Hematopoietic multipotent progenitor cell treated with erythropoietin and hydrocortisone succinate and interleukin-3 and kit ligand, for 6 days (in vitro differentiated cells): Measurements from ENCODE around the gene ARID4B.
"Not testable (repeated sequence)": the region's sequence is repeated elsewhere in the genome, so short reads cannot be mapped to it uniquely, and the experiment has no call there.

Experiments used
- DNase-seq: peaks from one replicate; pipeline ENCODE4 v3.0.0-alpha.2; 2015

The ARID4B gene

DNA sequence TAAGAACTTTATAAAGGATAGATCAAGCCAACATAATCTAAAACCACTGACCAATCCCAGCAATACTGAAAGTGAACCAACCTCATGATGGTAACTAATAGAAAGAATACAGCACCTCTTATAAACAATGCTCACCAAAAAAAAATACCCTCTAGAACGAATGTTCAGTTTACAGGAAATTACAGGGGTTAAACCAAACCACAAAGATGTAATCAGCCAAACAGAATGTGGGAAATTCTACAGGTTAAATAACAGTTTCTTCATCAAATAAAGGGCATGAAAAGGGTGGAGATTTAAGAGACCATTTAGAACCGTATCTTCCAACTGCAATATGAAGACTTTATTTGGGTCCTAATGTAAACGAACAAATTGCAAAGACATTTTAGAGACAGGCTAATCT, 30.4 kb downstream of the ARID4B start:
- DNase-seq = peak; percentile 52

DNA sequence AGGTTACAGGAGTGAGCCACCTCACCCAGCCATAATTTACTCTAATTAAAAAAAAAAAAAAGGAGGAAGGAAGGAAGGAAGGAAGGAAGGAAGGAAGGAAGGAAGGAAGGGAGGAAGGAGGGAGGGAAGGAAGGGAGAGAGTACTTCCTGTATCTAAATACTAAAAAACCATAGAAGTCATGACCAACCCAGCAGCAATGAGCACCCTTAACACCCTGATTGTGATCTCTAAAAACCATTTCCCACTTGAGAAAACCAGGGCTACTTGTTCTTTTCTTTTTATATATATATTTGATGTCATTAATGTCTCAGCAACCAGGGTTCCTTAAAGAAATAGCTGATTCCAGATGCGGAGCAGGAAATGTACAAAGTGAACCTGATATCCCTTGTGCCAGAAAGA, 31.2 kb downstream of the ARID4B start:
- no peak for DNase-seq

GRCh38 chr1:235295902-235296350, 32.1 kb downstream of the ARID4B start:
- no peak for DNase-seq

- no peak for DNase-seq
Measured at GRCh38 chr1:235293322-235293942, 34.5 kb downstream of the ARID4B start.

DNA sequence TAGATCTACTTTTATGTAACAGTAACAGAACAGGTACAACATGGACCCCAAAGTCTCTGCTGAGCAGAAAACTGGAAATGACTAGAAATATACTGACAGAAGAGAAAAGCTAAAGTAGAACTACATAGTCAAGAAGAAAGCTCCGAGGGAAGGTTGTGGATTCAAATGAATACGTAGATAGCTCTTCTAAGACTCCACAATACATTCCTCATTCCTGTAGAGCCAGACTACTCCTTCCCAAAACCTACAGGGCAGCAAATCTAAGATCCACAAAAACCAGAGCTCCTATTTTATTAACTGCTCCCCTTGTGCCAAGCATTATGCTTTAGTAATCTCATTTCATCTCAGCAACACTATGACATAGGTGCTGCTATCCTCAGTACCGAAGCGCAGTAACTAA, 35.2 kb downstream of the ARID4B start:
- DNase-seq = no peak

- DNase-seq = no peak
Measured at GRCh38 chr1:235291599-235292091, 36.3 kb downstream of the ARID4B start.

- no peak for DNase-seq
Measured at GRCh38 chr1:235290740-235291502, 37.1 kb downstream of the ARID4B start.

- peak; percentile 50 for DNase-seq
Measured at GRCh38 chr1:235289859-235290739, 37.9 kb downstream of the ARID4B start.

DNA sequence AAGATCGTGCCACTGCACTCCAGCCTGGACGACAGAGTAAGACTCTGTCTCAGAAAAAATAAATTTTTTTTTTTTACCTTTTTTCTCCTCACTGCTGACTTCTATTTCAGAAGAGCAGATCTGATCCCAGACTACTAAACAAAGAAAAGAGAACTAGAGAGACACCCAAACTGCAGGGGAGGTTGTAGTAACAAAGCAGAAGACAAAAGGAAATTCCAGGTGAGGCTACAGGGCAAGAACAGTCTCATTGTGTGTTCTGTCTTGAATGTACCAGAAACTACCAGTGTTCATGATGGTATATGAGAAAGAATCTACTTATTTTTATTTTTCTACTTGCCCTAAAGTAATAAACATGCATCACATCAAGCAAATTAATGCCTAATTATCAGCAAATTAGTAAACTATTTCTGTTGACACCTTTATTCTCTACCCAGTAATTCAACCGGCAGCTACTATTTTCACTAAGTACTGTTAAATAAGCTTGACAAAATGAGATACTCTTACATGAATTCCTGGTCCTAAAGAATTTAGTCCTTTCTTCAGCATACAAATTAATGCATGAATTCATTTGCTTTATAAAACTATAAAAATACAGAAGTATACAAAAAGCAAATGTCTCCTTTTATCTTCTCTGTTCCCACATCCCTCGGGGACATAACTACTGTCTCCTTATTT, 40.6 kb downstream of the ARID4B start:
- no peak for DNase-seq

DNA sequence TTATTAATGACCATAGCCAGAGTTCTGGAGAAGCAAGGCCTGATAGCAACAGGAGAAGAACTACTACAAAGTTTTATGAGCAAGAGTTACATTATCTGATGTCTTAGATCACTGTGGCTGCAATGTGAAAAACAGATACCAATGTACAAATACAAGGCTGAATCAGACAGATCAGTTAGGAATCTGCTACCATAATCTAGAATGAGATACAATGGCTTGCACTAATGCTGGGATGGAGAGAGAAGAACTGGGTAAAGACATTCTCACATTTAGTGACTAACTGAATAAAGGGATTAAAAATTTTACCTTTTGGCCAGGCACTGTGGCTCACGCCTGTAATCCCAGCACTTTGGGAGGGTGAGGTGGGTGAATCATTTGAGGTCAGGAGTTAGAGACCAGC, 41.3 kb downstream of the ARID4B start:
- DNase-seq = peak; percentile 29

- DNase-seq = no peak
Measured at GRCh38 chr1:235284231-235284769, 43.7 kb downstream of the ARID4B start.

GRCh38 chr1:235283636-235284035, 44.3 kb downstream of the ARID4B start:
- DNase-seq = not testable (repeated sequence)

GRCh38 chr1:235280467-235280866, 47.5 kb downstream of the ARID4B start:
- no peak for DNase-seq

DNA sequence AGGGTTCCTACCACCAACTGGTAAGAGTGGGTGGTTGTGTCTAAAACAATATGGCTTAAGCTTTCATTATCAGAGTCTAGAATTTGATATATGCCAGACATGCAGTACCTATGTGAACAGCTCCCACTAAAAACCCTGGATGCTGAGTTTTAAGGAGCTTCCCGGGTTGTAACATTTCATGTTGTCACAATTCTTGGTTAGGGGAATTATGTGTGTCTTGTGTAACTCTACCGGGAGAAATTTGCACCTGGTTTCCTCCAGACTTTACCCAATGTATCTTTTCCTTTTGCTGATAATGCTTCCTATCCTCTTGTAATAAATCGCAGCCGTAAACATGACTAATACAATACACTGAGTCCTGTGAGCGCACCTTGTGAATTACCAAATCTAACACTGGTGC, 48.3 kb downstream of the ARID4B start:
- no peak for DNase-seq

- no peak for DNase-seq
Measured at GRCh38 chr1:235278915-235279292, 49.1 kb downstream of the ARID4B start.

DNA sequence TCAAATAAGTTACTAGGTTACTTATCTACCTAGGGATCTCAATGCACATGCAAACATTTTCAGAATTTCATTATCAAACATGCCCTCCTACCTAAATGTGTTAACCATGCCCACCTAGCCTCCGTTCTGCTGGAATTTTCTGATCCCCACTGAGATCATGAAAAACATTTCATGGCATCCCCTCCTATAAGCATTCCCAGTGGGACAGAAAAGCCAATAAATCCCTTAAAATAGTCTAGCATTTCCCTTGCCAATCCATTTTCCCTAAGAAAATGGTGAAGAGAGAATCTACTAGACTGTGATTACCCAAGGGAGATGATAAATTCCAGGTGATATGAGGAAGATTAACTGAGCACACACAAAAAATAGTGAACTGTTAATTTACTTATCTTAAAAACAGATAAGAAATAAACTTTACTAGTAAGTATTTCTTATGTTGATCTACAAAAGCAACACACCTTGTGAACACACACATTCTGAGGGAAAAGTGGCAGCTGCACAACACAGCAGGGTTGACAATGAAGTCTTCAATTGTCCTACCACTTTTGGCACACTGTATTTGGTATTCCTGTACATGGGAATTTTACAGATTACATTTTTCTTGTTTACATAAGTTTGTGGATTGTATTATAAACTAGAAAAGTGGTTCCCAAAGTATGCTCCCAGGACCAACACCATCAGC, 49.6 kb downstream of the ARID4B start:
- DNase-seq = no peak

- DNase-seq = no peak
Measured at GRCh38 chr1:235277709-235278108, 50.3 kb downstream of the ARID4B start.

- DNase-seq = no peak
Measured at GRCh38 chr1:235275836-235276235, 52.1 kb downstream of the ARID4B start.

GRCh38 chr1:235275223-235275622, 52.8 kb downstream of the ARID4B start:
- DNase-seq = peak; percentile 53

DNA sequence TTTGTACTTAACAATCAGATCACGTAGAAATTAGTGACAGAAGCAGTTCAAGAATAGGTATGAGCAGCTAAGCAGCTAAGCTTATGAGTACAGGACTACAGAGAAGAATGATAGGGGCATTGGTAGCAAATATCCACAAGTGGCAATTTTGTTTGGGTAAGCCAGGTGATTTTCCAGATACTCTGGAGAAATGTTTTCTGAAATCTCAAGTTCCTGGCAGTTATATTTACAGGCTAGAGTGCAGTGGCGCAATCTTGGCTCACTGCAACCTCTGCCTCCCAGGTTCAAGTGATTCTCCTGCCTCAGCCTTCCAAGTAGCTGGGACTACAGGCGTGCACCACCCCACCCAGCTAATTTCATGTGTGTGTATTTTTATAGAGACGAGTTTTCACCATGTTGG, 55.1 kb downstream of the ARID4B start:
- DNase-seq = no peak

- peak; percentile 54 for DNase-seq
Measured at GRCh38 chr1:235270625-235271024, 57.4 kb downstream of the ARID4B start.

DNA sequence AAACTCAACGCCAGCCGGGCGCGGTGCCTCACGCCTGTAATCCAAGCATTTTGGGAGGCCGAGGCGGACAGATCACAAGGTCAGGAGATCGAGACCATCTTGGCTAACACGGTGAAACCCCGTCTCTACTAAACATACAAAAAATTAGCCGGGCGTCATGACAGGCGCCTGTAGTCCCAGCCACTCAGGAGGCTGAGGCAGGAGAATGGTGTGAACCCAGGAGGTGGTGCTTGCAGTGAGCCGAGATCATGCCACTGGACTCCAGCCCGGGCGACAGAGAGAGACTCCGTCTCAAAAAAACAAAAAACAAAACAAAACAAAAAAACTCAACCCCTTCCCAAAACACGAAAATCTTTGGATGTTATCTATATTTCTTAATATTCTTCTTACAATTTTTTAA, 58.0 kb downstream of the ARID4B start:
- not testable (repeated sequence) for DNase-seq
